Activated naive CD4-positive, alpha-beta T cell treated with anti-CD3 and anti-CD28 coated beads, Interleukin-2, amount 50 U/mL, for 16 hours (primary cell): ENCODE data around the gene MPRIP.
A peak's percentile ranks its signal among the peaks of the same experiment; 100 is the strongest.

ENCODE experiments used
- DNase-seq: peaks from one replicate; pipeline ENCODE4 v3.0.0-alpha.2; 2020

MPRIP gene

GRCh38 chr17:17111401-17112393 lies 69.4 kb downstream of the MPRIP start:
- no peak for DNase-seq

DNA sequence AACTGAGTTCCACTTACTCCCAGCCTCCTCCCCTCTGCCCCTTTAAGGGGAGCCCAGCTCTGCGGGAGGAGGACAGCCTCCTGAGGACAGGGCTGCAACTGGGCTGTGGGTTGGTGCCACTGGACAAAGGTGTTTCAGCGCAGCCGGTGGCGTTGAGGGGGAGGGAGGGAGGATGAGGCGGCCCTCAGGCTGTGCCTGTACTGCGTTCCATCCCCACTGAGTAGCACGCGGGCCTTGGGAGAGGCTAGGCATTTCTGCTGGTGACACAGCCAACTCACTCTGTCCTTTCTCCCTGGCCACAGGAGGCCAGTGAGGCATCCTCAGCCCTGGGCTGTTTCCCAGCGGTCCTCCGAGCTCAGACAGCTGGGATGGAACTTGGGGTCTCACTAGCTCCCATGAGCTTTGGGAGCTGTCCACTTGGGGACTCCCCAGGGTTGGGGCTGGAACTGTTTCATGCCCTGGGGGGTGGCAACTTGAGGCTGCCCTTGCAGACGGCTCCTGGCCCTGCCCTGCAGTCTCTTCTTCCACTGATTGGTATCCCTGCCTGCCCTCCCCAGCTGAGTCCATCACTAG lies 70.5 kb downstream of the MPRIP start:
- no peak for DNase-seq

GRCh38 chr17:17114592-17115225 lies 72.5 kb downstream of the MPRIP start:
- DNase-seq, result no peak

- no peak for DNase-seq
These were observed 73.4 kb downstream of the MPRIP start for GRCh38 chr17:17115620-17116019.

- no peak for DNase-seq
These were observed 74.1 kb downstream of the MPRIP start for GRCh38 chr17:17116406-17116805.

DNA sequence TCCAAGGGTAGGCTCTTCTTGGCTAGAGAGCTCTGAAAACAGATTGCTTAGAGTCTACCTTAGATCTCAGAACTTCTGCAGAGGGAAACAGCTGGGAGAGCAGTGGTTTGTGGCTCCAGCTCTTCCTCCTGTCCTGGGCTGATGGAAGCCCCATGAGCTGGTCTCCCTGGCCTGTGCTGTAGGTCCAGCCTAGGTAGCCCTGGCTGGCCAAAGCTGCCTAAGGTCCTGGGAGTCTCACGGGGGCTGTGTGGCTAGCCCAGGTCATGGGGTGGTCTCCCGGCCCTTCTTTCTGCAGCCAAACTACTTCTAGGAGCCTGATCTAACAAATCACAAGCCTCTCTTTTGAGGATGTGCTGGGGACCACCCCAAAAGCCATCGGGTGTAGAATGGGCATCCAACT lies 75.7 kb downstream of the MPRIP start:
- no peak for DNase-seq

DNA sequence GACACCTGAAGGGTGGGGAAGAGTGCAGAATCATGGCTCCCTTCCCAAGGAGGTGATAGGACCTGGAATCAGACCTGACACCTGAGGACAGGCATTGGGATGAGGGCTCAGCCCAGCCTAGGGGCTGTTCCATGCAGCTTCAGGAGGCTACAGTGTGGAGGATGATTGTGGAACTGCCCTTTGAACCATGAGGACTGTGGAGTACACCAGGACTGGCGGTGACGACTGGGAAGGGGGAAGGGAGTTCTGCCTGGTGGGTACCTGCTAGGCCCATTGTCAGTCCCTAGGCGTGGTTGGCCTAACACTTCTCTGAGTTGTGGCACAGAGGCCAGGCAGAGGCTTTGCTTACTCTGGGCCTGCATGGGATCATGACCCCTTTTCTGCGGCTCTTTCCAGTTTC lies 76.1 kb downstream of the MPRIP start:
- no peak for DNase-seq

- DNase-seq, result no peak
These were observed 76.8 kb downstream of the MPRIP start for GRCh38 chr17:17119106-17119505.

- peak; percentile 55 for DNase-seq
These were observed 77.3 kb downstream of the MPRIP start for GRCh38 chr17:17119533-17119932.

DNA sequence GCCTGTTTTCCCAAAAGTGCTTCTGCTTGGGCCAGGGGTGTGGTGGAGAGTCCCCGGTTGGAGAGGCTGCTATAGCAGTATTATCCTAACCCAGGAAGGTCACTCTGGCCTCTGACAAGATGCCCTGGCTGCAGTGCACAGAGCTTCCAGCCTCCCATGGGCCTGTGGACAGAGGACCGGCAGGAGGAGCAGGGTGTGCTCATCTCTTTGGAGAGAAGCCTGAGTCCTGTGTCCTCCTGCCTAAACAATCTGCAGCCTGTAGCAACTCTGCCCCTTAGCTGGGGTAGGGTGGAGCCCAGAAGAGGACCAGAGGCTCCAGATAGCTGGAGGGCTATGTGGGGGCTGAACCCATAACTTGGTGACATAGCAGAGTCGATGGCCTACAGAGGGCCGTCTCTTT lies 78.0 kb downstream of the MPRIP start:
- no peak for DNase-seq

GRCh38 chr17:17120701-17121100 lies 78.4 kb downstream of the MPRIP start:
- no peak for DNase-seq

DNA sequence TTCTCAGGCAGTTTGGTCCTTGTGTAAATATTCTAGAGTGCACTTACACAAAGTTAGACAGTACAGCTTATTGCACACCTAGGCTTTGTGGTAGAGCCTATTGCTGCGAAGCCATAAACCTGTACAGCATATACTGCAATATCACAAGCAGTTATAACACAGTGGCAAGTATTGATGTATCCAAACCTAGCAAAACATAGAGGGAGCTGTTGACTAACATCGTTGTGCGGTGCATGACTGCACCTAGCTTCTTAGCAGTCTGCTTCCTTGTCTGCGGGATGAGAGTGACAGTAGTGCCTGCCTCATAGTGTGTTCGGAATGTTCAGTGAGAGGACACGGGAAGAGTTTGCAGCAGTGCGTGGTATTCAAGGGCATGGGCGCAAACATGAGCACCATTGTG lies 78.9 kb downstream of the MPRIP start:
- no peak for DNase-seq

- DNase-seq, result no peak
These were observed 80.7 kb downstream of the MPRIP start for GRCh38 chr17:17122781-17123483.

GRCh38 chr17:17124341-17124740 lies 82.1 kb downstream of the MPRIP start:
- DNase-seq, result no peak

- DNase-seq, result no peak
These were observed 83.2 kb downstream of the MPRIP start for GRCh38 chr17:17125136-17126084.

DNA sequence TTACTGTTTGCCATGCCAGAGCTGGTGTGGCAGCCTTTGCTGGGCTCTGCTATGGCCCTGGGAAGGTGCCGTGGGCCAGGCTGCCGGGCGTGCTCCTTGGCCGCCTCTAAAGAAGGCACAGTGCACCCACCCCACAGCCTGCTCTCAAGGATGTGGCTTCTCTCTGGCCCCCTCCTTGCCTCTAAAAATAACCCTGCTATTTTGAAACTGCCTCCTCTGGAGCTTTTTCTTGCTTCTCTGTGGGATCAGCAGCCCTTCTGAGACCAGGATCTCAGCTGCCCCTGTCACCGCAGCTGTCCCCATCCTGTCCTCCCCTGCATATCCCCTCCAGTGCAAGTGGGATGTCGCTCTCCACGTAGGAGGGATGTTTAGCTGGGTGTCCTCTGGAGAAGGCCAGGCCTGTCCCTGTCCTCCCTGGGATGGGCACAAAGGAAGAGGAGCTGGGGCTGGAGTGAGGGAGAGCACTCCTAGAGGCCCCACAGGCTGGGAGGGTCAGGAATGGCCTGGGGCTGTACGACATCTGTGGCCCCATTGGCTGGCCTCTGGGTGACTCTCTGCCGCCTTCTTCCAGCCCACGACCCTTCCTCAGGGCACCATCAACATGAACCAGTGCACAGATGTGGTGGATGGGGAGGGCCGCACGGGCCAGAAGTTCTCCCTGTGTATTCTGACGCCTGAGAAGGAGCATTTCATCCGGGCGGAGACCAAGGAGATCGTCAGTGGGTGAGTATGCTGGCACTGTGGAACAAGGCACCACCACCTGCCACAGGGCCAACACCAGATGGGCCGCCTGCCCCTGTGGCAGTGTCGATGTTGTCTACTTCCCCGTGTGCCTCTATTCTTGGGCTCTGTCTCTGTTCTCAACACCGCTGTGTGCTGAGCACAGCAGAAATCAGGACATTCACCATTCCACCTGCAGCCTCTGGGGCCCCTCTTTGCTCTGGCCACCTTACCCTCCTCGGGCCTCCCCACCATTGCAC lies 84.2 kb downstream of the MPRIP start:
- no peak for DNase-seq

GRCh38 chr17:17127156-17127555 lies 84.9 kb downstream of the MPRIP start:
- DNase-seq, result no peak

DNA sequence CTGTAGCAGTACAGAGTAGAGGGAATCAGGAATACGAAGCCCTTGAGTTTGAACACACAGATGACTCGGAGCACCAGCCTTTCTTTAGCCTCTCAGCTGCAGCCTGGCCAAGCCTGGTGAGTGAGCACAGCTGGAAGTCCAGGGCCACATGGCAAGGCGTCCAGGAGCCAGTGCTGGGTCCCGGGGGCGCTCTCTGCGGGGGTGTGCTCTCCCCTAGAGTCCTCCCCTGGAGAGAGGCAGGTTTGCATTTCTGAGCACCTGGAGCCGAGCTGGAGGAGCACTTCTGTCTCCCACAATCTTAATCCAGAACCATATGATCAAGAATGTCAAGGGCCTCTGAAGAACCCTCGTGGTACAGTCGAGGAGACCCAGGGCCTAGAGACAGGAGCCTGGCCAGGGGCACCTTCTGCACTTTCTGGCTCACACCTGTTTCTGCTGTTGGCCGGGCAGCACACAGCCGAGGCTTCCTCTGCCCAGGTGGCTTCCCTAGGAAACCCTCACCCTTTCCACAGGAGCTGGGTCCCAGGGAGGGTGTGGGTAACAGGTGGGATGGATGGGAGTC lies 85.6 kb downstream of the MPRIP start:
- DNase-seq, result no peak

DNA sequence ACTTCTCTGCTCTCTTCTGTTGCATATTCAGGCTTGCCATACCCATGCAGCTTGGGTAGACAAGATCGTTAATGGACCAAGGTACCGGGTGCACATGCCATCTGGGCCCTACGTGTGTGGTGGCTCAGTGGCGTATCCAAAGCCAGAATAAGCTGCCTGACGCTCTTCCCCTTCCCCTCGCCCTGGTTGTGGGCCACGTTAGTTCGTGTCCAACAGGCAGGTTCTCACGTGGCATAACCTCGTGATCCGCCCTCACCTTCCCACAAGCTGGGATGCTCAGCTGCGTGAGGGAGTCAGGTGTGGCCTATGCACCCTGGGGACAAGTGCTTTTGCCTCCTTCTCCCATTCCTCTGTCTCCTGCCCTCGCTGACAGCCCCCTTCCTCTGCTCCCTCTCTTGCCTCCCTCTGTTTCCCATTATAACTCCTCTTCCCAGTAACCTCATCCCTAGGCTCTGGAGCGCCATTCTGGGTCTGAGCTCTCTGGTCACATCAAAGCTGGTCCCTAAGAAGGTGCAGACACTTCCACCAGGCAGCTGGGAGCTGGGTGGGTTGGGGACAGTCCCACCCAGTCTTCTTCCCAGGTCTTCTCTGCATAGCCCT lies 86.3 kb downstream of the MPRIP start:
- DNase-seq, result no peak

GRCh38 chr17:17129466-17129865 lies 87.2 kb downstream of the MPRIP start:
- no peak for DNase-seq
